ENCODE data around the gene MRPL54.

MRPL54 gene

GRCh38 chr19:3767050-3767449, 4.6 kb downstream of the MRPL54 start:
- FAIRE-seq = no peak
- no peak for DNase-seq (ENCODE audit: insufficient read length, low spot score)

- DNase-seq (ENCODE audit: insufficient read length, low spot score) = no peak
- no peak for FAIRE-seq
Measured at GRCh38 chr19:3768015-3768747, 5.7 kb downstream of the MRPL54 start.

- no peak for DNase-seq (ENCODE audit: insufficient read length, low spot score)
- no peak for FAIRE-seq
Measured at GRCh38 chr19:3768748-3769099, 6.2 kb downstream of the MRPL54 start.

GRCh38 chr19:3769494-3769893, 7.0 kb downstream of the MRPL54 start:
- DNase-seq (ENCODE audit: insufficient read length, low spot score) = no peak
- no peak for FAIRE-seq

- FAIRE-seq (no peak), DNase-seq (ENCODE audit: insufficient read length, low spot score) (no peak)
Measured at GRCh38 chr19:3770136-3770999, 7.9 kb downstream of the MRPL54 start.

GRCh38 chr19:3771000-3771905, 8.8 kb downstream of the MRPL54 start:
- no peak for FAIRE-seq
- no peak for DNase-seq (ENCODE audit: insufficient read length, low spot score)

GRCh38 chr19:3771906-3772455, 9.5 kb downstream of the MRPL54 start, which contains the start of gene RAX2:
RAX2 (minus strand) TSS chr19:3772228; CDS start chr19:3771742, 486 bp downstream.
- DNase-seq (ENCODE audit: insufficient read length, low spot score) = no peak
- no peak for FAIRE-seq

- FAIRE-seq (no peak), DNase-seq (ENCODE audit: insufficient read length, low spot score) (no peak)
Measured at GRCh38 chr19:3773814-3774515, 11.5 kb downstream of the MRPL54 start.

- no peak for FAIRE-seq
- DNase-seq (ENCODE audit: insufficient read length, low spot score) = no peak
Measured at GRCh38 chr19:3774621-3775373, 12.3 kb downstream of the MRPL54 start.

- FAIRE-seq = no peak
- no peak for DNase-seq (ENCODE audit: insufficient read length, low spot score)
Measured at GRCh38 chr19:3775374-3775711, 12.9 kb downstream of the MRPL54 start.

- DNase-seq (ENCODE audit: insufficient read length, low spot score) (no peak), FAIRE-seq (no peak)
Measured at GRCh38 chr19:3775831-3776230, 13.3 kb downstream of the MRPL54 start.

- DNase-seq (ENCODE audit: insufficient read length, low spot score) (no peak), FAIRE-seq (no peak)
Measured at GRCh38 chr19:3776479-3777040, 14.1 kb downstream of the MRPL54 start.

- no peak for FAIRE-seq
- no peak for DNase-seq (ENCODE audit: insufficient read length, low spot score)
Measured at GRCh38 chr19:3778104-3778867, 15.8 kb downstream of the MRPL54 start.

GRCh38 chr19:3778899-3779723, 16.6 kb downstream of the MRPL54 start:
- FAIRE-seq (no peak), DNase-seq (ENCODE audit: insufficient read length, low spot score) (no peak)

GRCh38 chr19:3780786-3781304, 18.4 kb downstream of the MRPL54 start:
- DNase-seq (ENCODE audit: insufficient read length, low spot score) (no peak), FAIRE-seq (no peak)

- FAIRE-seq (no peak), DNase-seq (ENCODE audit: insufficient read length, low spot score) (no peak)
Measured at GRCh38 chr19:3781603-3782002, 19.1 kb downstream of the MRPL54 start.

- no peak for DNase-seq (ENCODE audit: insufficient read length, low spot score)
- FAIRE-seq = no peak
Measured at GRCh38 chr19:3782330-3782729, 19.8 kb downstream of the MRPL54 start.
